ENCODE measurements around the gene EFHD2. TPM values are rescaled to one million over a fixed set of nuclear protein-coding genes. Genes with fewer than 3 reads are reported as not detected.
"Not testable (repeated sequence)": the region's sequence is repeated elsewhere in the genome, so short reads cannot be mapped to it uniquely, and the experiment has no call there.

EFHD2 gene
- total and polyA plus RNA-seq, 2 donors = 36.3 to 62.3 TPM

- Histone ChIP-seq H3K36me3 (ENCODE audit: control insufficient read depth in 2 of 2, insufficient read depth in 2 of 2, low read length in 1 of 2) (peaks cover 23 to 32% of the 10 kb centered on the region in 2 donors), H3K27me3 (ENCODE audit: control insufficient read depth in 2 of 2, insufficient read depth in 1 of 2, low read length in 1 of 2) (no peaks in the 10 kb centered on the region), H3K4me1 (ENCODE audit: control insufficient read depth in 2 of 2, insufficient read depth in 2 of 2, low read length in 2 of 2) (peaks cover 0 to 6% of the 10 kb centered on the region in 2 donors), H3K9me3 (ENCODE audit: control insufficient read depth in 2 of 2, insufficient read depth in 1 of 2, low read length in 1 of 2) (no peaks in the 10 kb centered on the region), H3K4me3 (ENCODE audit: low read length in 2 of 2) (no peak overlapping the region), H3K27ac (ENCODE audit: low read depth in 1 of 2, low read length in 1 of 2) (no peak overlapping the region)
- WGBS = 71% methylated on average over 19 of the region's 19 CpGs
- DNase-seq (ENCODE audit: low read depth in 6 of 9, low spot score in 9 of 9) = peak in 4 of 9 donors; percentile 36 to 74 (median 55)
Measured at GRCh38 chr1:15430787-15431570, 21.3 kb downstream of the EFHD2 start.

GRCh38 chr1:15431571-15431948 is 21.9 kb downstream of the EFHD2 start:
- WGBS = 91% methylated on average over 4 of the region's 4 CpGs
- H3K4me3 ChIP-seq (ENCODE audit: low read length in 2 of 2) = no peak overlapping the region
- DNase-seq (ENCODE audit: low read depth in 6 of 9, low spot score in 9 of 9) = no peak
- H3K4me1 ChIP-seq (ENCODE audit: control insufficient read depth in 2 of 2, insufficient read depth in 2 of 2, low read length in 2 of 2) = no peaks in the 10 kb centered on the region
- peaks cover 17 to 28% of the 10 kb centered on the region in 2 donors for H3K36me3 ChIP-seq (ENCODE audit: control insufficient read depth in 2 of 2, insufficient read depth in 2 of 2, low read length in 1 of 2)
- no peaks in the 10 kb centered on the region for H3K9me3 ChIP-seq (ENCODE audit: control insufficient read depth in 2 of 2, insufficient read depth in 1 of 2, low read length in 1 of 2)
- no peak overlapping the region for H3K27ac ChIP-seq (ENCODE audit: low read depth in 1 of 2, low read length in 1 of 2)
- no peaks in the 10 kb centered on the region for H3K27me3 ChIP-seq (ENCODE audit: control insufficient read depth in 2 of 2, insufficient read depth in 1 of 2, low read length in 1 of 2)

GRCh38 chr1:15432324-15432723 is 22.6 kb downstream of the EFHD2 start:
- Histone ChIP-seq H3K27ac (ENCODE audit: low read depth in 1 of 2, low read length in 1 of 2) (no peak overlapping the region), H3K27me3 (ENCODE audit: control insufficient read depth in 2 of 2, insufficient read depth in 1 of 2, low read length in 1 of 2) (no peaks in the 10 kb centered on the region), H3K4me1 (ENCODE audit: control insufficient read depth in 2 of 2, insufficient read depth in 2 of 2, low read length in 2 of 2) (no peaks in the 10 kb centered on the region), H3K36me3 (ENCODE audit: control insufficient read depth in 2 of 2, insufficient read depth in 2 of 2, low read length in 1 of 2) (peaks cover 10 to 21% of the 10 kb centered on the region in 2 donors), H3K4me3 (ENCODE audit: low read length in 2 of 2) (no peak overlapping the region), H3K9me3 (ENCODE audit: control insufficient read depth in 2 of 2, insufficient read depth in 1 of 2, low read length in 1 of 2) (no peaks in the 10 kb centered on the region)
- DNase-seq (ENCODE audit: low read depth in 6 of 9, low spot score in 9 of 9) = no peak
- WGBS = 92% methylated on average over 9 of the region's 9 CpGs

- no peak overlapping the region for H3K27ac ChIP-seq (ENCODE audit: low read depth in 1 of 2, low read length in 1 of 2)
- no peak for DNase-seq (ENCODE audit: low read depth in 6 of 9, low spot score in 9 of 9)
- H3K4me1 ChIP-seq (ENCODE audit: control insufficient read depth in 2 of 2, insufficient read depth in 2 of 2, low read length in 2 of 2) = no peaks in the 10 kb centered on the region
- H3K9me3 ChIP-seq (ENCODE audit: control insufficient read depth in 2 of 2, insufficient read depth in 1 of 2, low read length in 1 of 2) = no peaks in the 10 kb centered on the region
- 90% methylated on average over 9 of the region's 9 CpGs for WGBS
- H3K27me3 ChIP-seq (ENCODE audit: control insufficient read depth in 2 of 2, insufficient read depth in 1 of 2, low read length in 1 of 2) = no peaks in the 10 kb centered on the region
- peaks cover 2 to 11% of the 10 kb centered on the region in 2 donors for H3K36me3 ChIP-seq (ENCODE audit: control insufficient read depth in 2 of 2, insufficient read depth in 2 of 2, low read length in 1 of 2)
- H3K4me3 ChIP-seq (ENCODE audit: low read length in 2 of 2) = no peak overlapping the region
Measured at GRCh38 chr1:15433471-15433870, 23.8 kb downstream of the EFHD2 start.

GRCh38 chr1:15434739-15435138 is 25.1 kb downstream of the EFHD2 start:
- not testable (repeated sequence) for H3K4me1 ChIP-seq (ENCODE audit: control insufficient read depth in 2 of 2, insufficient read depth in 2 of 2, low read length in 2 of 2); H3K27ac ChIP-seq (ENCODE audit: low read depth in 1 of 2, low read length in 1 of 2); H3K4me3 ChIP-seq (ENCODE audit: low read length in 2 of 2); H3K9me3 ChIP-seq (ENCODE audit: control insufficient read depth in 2 of 2, insufficient read depth in 1 of 2, low read length in 1 of 2); DNase-seq (ENCODE audit: low read depth in 6 of 9, low spot score in 9 of 9); H3K36me3 ChIP-seq (ENCODE audit: control insufficient read depth in 2 of 2, insufficient read depth in 2 of 2, low read length in 1 of 2); H3K27me3 ChIP-seq (ENCODE audit: control insufficient read depth in 2 of 2, insufficient read depth in 1 of 2, low read length in 1 of 2)
- 78% methylated on average over 8 of the region's 8 CpGs for WGBS

- H3K36me3 ChIP-seq (ENCODE audit: control insufficient read depth in 2 of 2, insufficient read depth in 2 of 2, low read length in 1 of 2) = no peaks in the 10 kb centered on the region
- WGBS = 96% methylated on average over 17 of the region's 17 CpGs
- no peak overlapping the region for H3K27ac ChIP-seq (ENCODE audit: low read depth in 1 of 2, low read length in 1 of 2)
- H3K9me3 ChIP-seq (ENCODE audit: control insufficient read depth in 2 of 2, insufficient read depth in 1 of 2, low read length in 1 of 2) = no peaks in the 10 kb centered on the region
- no peaks in the 10 kb centered on the region for H3K4me1 ChIP-seq (ENCODE audit: control insufficient read depth in 2 of 2, insufficient read depth in 2 of 2, low read length in 2 of 2)
- H3K4me3 ChIP-seq (ENCODE audit: low read length in 2 of 2) = no peak overlapping the region
- H3K27me3 ChIP-seq (ENCODE audit: control insufficient read depth in 2 of 2, insufficient read depth in 1 of 2, low read length in 1 of 2) = no peaks in the 10 kb centered on the region
- no peak for DNase-seq (ENCODE audit: low read depth in 6 of 9, low spot score in 9 of 9)
Measured at GRCh38 chr1:15435239-15436077, 25.8 kb downstream of the EFHD2 start.

- Histone ChIP-seq H3K27me3 (ENCODE audit: control insufficient read depth in 2 of 2, insufficient read depth in 1 of 2, low read length in 1 of 2) (no peaks in the 10 kb centered on the region), H3K27ac (ENCODE audit: low read depth in 1 of 2, low read length in 1 of 2) (no peak overlapping the region), H3K36me3 (ENCODE audit: control insufficient read depth in 2 of 2, insufficient read depth in 2 of 2, low read length in 1 of 2) (no peaks in the 10 kb centered on the region), H3K4me1 (ENCODE audit: control insufficient read depth in 2 of 2, insufficient read depth in 2 of 2, low read length in 2 of 2) (no peaks in the 10 kb centered on the region), H3K9me3 (ENCODE audit: control insufficient read depth in 2 of 2, insufficient read depth in 1 of 2, low read length in 1 of 2) (no peaks in the 10 kb centered on the region), H3K4me3 (ENCODE audit: low read length in 2 of 2) (no peak overlapping the region)
- 97% methylated on average over 6 of the region's 6 CpGs for WGBS
- no peak for DNase-seq (ENCODE audit: low read depth in 6 of 9, low spot score in 9 of 9)
Measured at GRCh38 chr1:15436881-15437442, 27.3 kb downstream of the EFHD2 start.

- DNase-seq (ENCODE audit: low read depth in 6 of 9, low spot score in 9 of 9) = no peak
- no peak overlapping the region for H3K4me3 ChIP-seq (ENCODE audit: low read length in 2 of 2)
- H3K27ac ChIP-seq (ENCODE audit: low read depth in 1 of 2, low read length in 1 of 2) = no peak overlapping the region
- H3K9me3 ChIP-seq (ENCODE audit: control insufficient read depth in 2 of 2, insufficient read depth in 1 of 2, low read length in 1 of 2) = no peaks in the 10 kb centered on the region
- H3K36me3 ChIP-seq (ENCODE audit: control insufficient read depth in 2 of 2, insufficient read depth in 2 of 2, low read length in 1 of 2) = no peaks in the 10 kb centered on the region
- WGBS = 97% methylated on average over 14 of the region's 14 CpGs
- no peaks in the 10 kb centered on the region for H3K4me1 ChIP-seq (ENCODE audit: control insufficient read depth in 2 of 2, insufficient read depth in 2 of 2, low read length in 2 of 2)
- H3K27me3 ChIP-seq (ENCODE audit: control insufficient read depth in 2 of 2, insufficient read depth in 1 of 2, low read length in 1 of 2) = no peaks in the 10 kb centered on the region
Measured at GRCh38 chr1:15439325-15439724, 29.6 kb downstream of the EFHD2 start.

GRCh38 chr1:15440357-15440756 is 30.7 kb downstream of the EFHD2 start:
- DNase-seq (ENCODE audit: low read depth in 6 of 9, low spot score in 9 of 9) = no peak
- 96% methylated on average over 13 of the region's 13 CpGs for WGBS
- Histone ChIP-seq H3K36me3 (ENCODE audit: control insufficient read depth in 2 of 2, insufficient read depth in 2 of 2, low read length in 1 of 2) (no peaks in the 10 kb centered on the region), H3K4me1 (ENCODE audit: control insufficient read depth in 2 of 2, insufficient read depth in 2 of 2, low read length in 2 of 2) (no peaks in the 10 kb centered on the region), H3K4me3 (ENCODE audit: low read length in 2 of 2) (no peak overlapping the region), H3K9me3 (ENCODE audit: control insufficient read depth in 2 of 2, insufficient read depth in 1 of 2, low read length in 1 of 2) (no peaks in the 10 kb centered on the region), H3K27ac (ENCODE audit: low read depth in 1 of 2, low read length in 1 of 2) (no peak overlapping the region), H3K27me3 (ENCODE audit: control insufficient read depth in 2 of 2, insufficient read depth in 1 of 2, low read length in 1 of 2) (no peaks in the 10 kb centered on the region)
